IMR-90 (cell line): Measurements from ENCODE around the gene C4B. TPM values are rescaled to one million over a fixed set of nuclear protein-coding genes. Genes with fewer than 3 reads are reported as not detected.

Source experiments
- ATAC-seq: fragments of 200-7000 bp; cut with Tn5 transposase; 2 replicates; pipeline ENCODE4 v1.9.1; 2020; ENCODE audit warnings: low read depth, mild to moderate bottlenecking, moderate library complexity
- BruUV-seq: library from RNA; stranded (reverse); fragments of 400-500 nt; replicated peaks from 2 replicates; lab custom pipeline; 2021; lab: Mats Ljungman, UMichigan
- CTCF ChIA-PET: fragments of 300-600 bp; formaldehyde crosslinking; extraction: SDS; loops from one replicate; lab custom pipeline; 2021; ENCODE audit warnings: antibody characterized with exemption; lab: Yijun Ruan, JAX
- POLR2A ChIA-PET: fragments of 300-600 bp; sonication (Branson Sonifier 250); formaldehyde crosslinking; loops from one replicate; lab custom pipeline; 2022; ENCODE audit warnings: antibody characterized with exemption; ENCODE audit not compliant: unreplicated experiment; lab: Charles Lee
- DNase-seq: peaks from one replicate; pipeline ENCODE4 v3.0.0; 2013
- H2AFZ ChIP-seq: replicated peaks from 2 replicates; pipeline ENCODE3; 2013; ENCODE audit warnings: low read length, mild to moderate bottlenecking; ENCODE audit not compliant: poor library complexity
- H2AK5ac ChIP-seq: 2 replicates; pipeline ENCODE4 v1.6.1; 2013; ENCODE audit warnings: low read depth, low read length, inconsistent platforms
- H2AK9ac ChIP-seq: replicated peaks from 2 replicates; pipeline ENCODE3; 2013; ENCODE audit warnings: mild to moderate bottlenecking, low read depth, low read length, moderate library complexity; ENCODE audit not compliant: poor library complexity
- H2BK120ac ChIP-seq: 2 replicates; pipeline ENCODE4 v1.6.1; 2013; ENCODE audit warnings: low read depth, low read length, inconsistent platforms
- H2BK15ac ChIP-seq: 3 replicates; pipeline ENCODE4 v1.6.1; 2013; ENCODE audit warnings: low read depth, low read length, inconsistent platforms
- H2BK20ac ChIP-seq: 2 replicates; pipeline ENCODE4 v1.6.1; 2013; ENCODE audit warnings: low read depth, mild to moderate bottlenecking, inconsistent platforms, low read length, moderate library complexity
- H2BK5ac ChIP-seq: 2 replicates; pipeline ENCODE4 v1.6.1; 2013; ENCODE audit warnings: mild to moderate bottlenecking, low read depth, low read length, inconsistent platforms; ENCODE audit not compliant: poor library complexity, severe bottlenecking
- H3K14ac ChIP-seq: replicated peaks from 2 replicates; pipeline ENCODE4 v1.6.1; 2013; ENCODE audit warnings: low read depth, low read length, inconsistent platforms
- H3K18ac ChIP-seq: 2 replicates; pipeline ENCODE4 v1.6.1; 2013; ENCODE audit warnings: low read depth, low read length, control low read depth
- H3K23ac ChIP-seq: 2 replicates; pipeline ENCODE4 v1.6.1; 2013; ENCODE audit warnings: low read depth, low read length, inconsistent platforms
- H3K27ac ChIP-seq: 2 replicates; pipeline ENCODE4 v1.5.1; 2013; ENCODE audit warnings: mild to moderate bottlenecking, control low read depth, low read length; ENCODE audit not compliant: insufficient read depth
- H3K27me3 ChIP-seq: 2 replicates; pipeline ENCODE4 v1.6.1; 2013; ENCODE audit warnings: low read length; ENCODE audit not compliant: control insufficient read depth, insufficient read depth
- H3K36me3 ChIP-seq: 2 replicates; pipeline ENCODE4 v1.6.1; 2013; ENCODE audit warnings: low read length, mixed read lengths; ENCODE audit not compliant: control insufficient read depth, insufficient read depth
- H3K4ac ChIP-seq: 2 replicates; pipeline ENCODE4 v1.6.1; 2013; ENCODE audit warnings: low read depth, low read length, inconsistent platforms
- H3K4me1 ChIP-seq: 2 replicates; pipeline ENCODE4 v1.6.1; 2013; ENCODE audit warnings: low read length, mixed read lengths; ENCODE audit not compliant: control insufficient read depth, insufficient read depth
- H3K4me2 ChIP-seq: 2 replicates; pipeline ENCODE4 v1.6.1; 2013; ENCODE audit warnings: low read depth, mild to moderate bottlenecking, control low read depth, low read length, moderate library complexity
- H3K4me3 ChIP-seq: 2 replicates; pipeline ENCODE4 v1.5.1; 2013; ENCODE audit warnings: low read depth, mild to moderate bottlenecking, control low read depth, low read length, moderate library complexity; ENCODE audit not compliant: insufficient read depth
- H3K56ac ChIP-seq: 2 replicates; pipeline ENCODE4 v1.6.1; 2013; ENCODE audit warnings: low read length, inconsistent platforms; ENCODE audit not compliant: insufficient read depth; ENCODE audit errors: extremely low read depth
- H3K79me1 ChIP-seq, 2 experiments: 2 replicates each; pipeline ENCODE4 v1.6.1; 2013; ENCODE audit warnings: low read length in 2 of 2, inconsistent platforms in 1 of 2, low read depth in 1 of 2
- H3K9ac ChIP-seq: 2 replicates; pipeline ENCODE4 v1.6.1; 2013; ENCODE audit warnings: low read depth, low read length, control low read depth
- H3K9me1 ChIP-seq: 2 replicates; pipeline ENCODE4 v1.6.1; 2013; ENCODE audit warnings: low read length, inconsistent platforms; ENCODE audit not compliant: insufficient read depth
- H3K9me3 ChIP-seq: 2 replicates; pipeline ENCODE4 v1.6.1; 2013; ENCODE audit warnings: low read length; ENCODE audit not compliant: control insufficient read depth, insufficient read depth
- H4K20me1 ChIP-seq: 2 replicates; pipeline ENCODE4 v1.6.1; 2013; ENCODE audit warnings: low read length, inconsistent platforms; ENCODE audit not compliant: insufficient read depth
- H4K5ac ChIP-seq: 2 replicates; pipeline ENCODE4 v1.6.1; 2013; ENCODE audit warnings: mild to moderate bottlenecking, low read depth, low read length, control low read depth
- H4K8ac ChIP-seq, 2 experiments: 2 replicates each; pipeline ENCODE4 v1.6.1; 2013; ENCODE audit warnings: low read depth in 2 of 2, low read length in 2 of 2, control low read depth in 1 of 2, inconsistent platforms in 1 of 2
- H4K91ac ChIP-seq: 2 replicates; pipeline ENCODE4 v1.6.1; 2013; ENCODE audit warnings: low read depth, low read length, inconsistent platforms; ENCODE audit not compliant: insufficient read depth
- BHLHE40 ChIP-seq: fragments of 150-350 bp; IDR thresholded peaks from 2 replicates; pipeline ENCODE4 v1.6.1; 2016; ENCODE audit warnings: mild to moderate bottlenecking, low read depth, low read length
- WGBS, 2 experiments: methylation state at CpG; one replicate each; pipeline versions ENCODE4 v1.1.5 to v1.1.7; 2013; ENCODE audit warnings: missing lambda C conversion rate in 2 of 2; ENCODE audit not compliant: insufficient read length in 1 of 2; ENCODE audit errors: extremely low coverage in 2 of 2; 5-methylcytosine and 5-hydroxymethylcytosine counted together
- dilution Hi-C: fragments of 300-500 bp; cut with HindIII; formaldehyde crosslinking; loops from one replicate; pipeline ENCODE4 v1.14.3; 2018; ENCODE audit warnings: low sequenced_read_pairs; ENCODE audit not compliant: unreplicated experiment
- in situ Hi-C: fragments of 300-500 bp; cut with MboI; formaldehyde crosslinking; loops from 3 replicates; pipeline ENCODE4 v1.14.3; 2019; ENCODE audit warnings: low sequenced_read_pairs, inconsistent platforms, mixed read lengths
- intact Hi-C: fragments of 100-400 bp; cut with micrococcal nuclease; formaldehyde crosslinking; loops from 2 replicates; pipeline ENCODE4 v1.10.0; 2022
- polyA plus RNA-seq, 3 experiments: library from polyadenylated mRNA; depleted of rRNA; stranded (reverse); fragments of >200 nt; gene quantifications; 2 replicates each; pipeline ENCODE4 v1.2.3, GENCODE V29; 2012; ENCODE audit warnings: low replicate concordance in 1 of 3
- total RNA-seq: library from RNA; depleted of rRNA; stranded (reverse); fragments of >200 nt; gene quantifications from 2 replicates; pipeline ENCODE4 v1.2.3, GENCODE V29; 2012

The C4B gene
- total and polyA plus RNA-seq, 2 of the 4 experiments (the other 2 are of a cell fraction): 0.54 to 4.2 TPM

- intact Hi-C loops: no loop called here
- dilution Hi-C loops: no loop called here
- DNase-seq (no peak), ATAC-seq (no peak)
- no peak overlapping the region for H3K23ac ChIP-seq
- peaks cover 10 to 35% of the 10 kb centered on the region in 2 experiments for H3K79me1 ChIP-seq
- H2AK5ac ChIP-seq: no peak overlapping the region
- peaks cover 5% of the 10 kb centered on the region; the same call in 1 of the 2 replicates for H3K9me1 ChIP-seq
- H3K9me3 ChIP-seq: no peaks in the 10 kb centered on the region
- no peak overlapping the region for H3K56ac ChIP-seq
- no peak overlapping the region for H4K91ac ChIP-seq
- no peak overlapping the region for H2BK15ac ChIP-seq
- POLR2A ChIA-PET: no interaction called here
- no peak overlapping the region for H2BK5ac ChIP-seq
- no peak overlapping the region for H2AFZ ChIP-seq
- no peak overlapping the region for H3K4me2 ChIP-seq
- no peaks in the 10 kb centered on the region for H3K27me3 ChIP-seq
- H4K5ac ChIP-seq: no peak overlapping the region
- no peaks in the 10 kb centered on the region for H4K20me1 ChIP-seq
- no peak overlapping the region for H3K4me3 ChIP-seq
- peaks cover 9% of the 10 kb centered on the region for H3K4me1 ChIP-seq
- no peak overlapping the region for H3K14ac ChIP-seq
- peaks cover 61% of the 10 kb centered on the region for H3K36me3 ChIP-seq
- H4K8ac ChIP-seq: no peak overlapping the region
- no peak overlapping the region for H2AK9ac ChIP-seq
- 100% methylated on average over 1 of the region's 3 CpGs; no CpG with 5 or more reads in 1 of the 2 experiments for WGBS, 2 experiments
- CTCF ChIA-PET: no interaction called here
- TF ChIP-seq BHLHE40: no peak
- no peak overlapping the region for H3K4ac ChIP-seq
- no peak overlapping the region for H2BK120ac ChIP-seq
- H2BK20ac ChIP-seq: no peak overlapping the region
- in situ Hi-C loops: no loop called here
- no peak overlapping the region for H3K27ac ChIP-seq
- no peak overlapping the region for H3K9ac ChIP-seq
- BruUV-seq: no TSS peak
- H3K18ac ChIP-seq: no peak overlapping the region
These were observed 46.7 kb upstream of the C4B start for GRCh38 chr6:31967926-31968320.
